GM20000 (cell line): Measurements from ENCODE around the gene GRID1.
"Not testable (repeated sequence)": the region's sequence is repeated elsewhere in the genome, so short reads cannot be mapped to it uniquely, and the experiment has no call there.

Experiments
- DNase-seq: peaks from one replicate; pipeline ENCODE4 v3.0.0; 2012; ENCODE audit warnings: low spot score
- TF ChIP-seq, protein P1 (sequence below): IDR thresholded peaks from 2 replicates; pipeline ENCODE4 v1.5.1; 2012; ENCODE audit warnings: mild to moderate bottlenecking, control low read depth; ENCODE audit errors: extremely low read depth, missing control alignments

Gene GRID1

DNA sequence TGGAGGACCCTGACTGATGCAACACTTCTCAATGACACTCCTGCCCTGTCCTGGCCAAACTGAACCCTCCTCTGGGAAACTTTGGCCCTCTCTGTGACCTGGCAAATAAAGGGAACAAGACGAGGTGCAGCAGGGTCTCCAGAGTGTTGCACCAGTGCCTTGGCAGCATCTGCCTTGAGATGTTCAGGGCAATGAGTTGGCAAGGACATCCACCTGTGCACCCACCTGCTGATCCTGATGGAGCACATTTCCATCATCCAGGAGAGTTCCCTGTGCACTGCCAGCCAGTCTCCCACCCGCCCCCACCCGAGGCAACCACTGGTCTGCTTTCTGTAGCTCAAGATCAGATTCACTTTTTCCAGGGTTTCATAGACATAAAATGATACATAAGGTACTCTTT is 407.4 kb downstream of the GRID1 start:
- TF ChIP-seq, protein P1, sequence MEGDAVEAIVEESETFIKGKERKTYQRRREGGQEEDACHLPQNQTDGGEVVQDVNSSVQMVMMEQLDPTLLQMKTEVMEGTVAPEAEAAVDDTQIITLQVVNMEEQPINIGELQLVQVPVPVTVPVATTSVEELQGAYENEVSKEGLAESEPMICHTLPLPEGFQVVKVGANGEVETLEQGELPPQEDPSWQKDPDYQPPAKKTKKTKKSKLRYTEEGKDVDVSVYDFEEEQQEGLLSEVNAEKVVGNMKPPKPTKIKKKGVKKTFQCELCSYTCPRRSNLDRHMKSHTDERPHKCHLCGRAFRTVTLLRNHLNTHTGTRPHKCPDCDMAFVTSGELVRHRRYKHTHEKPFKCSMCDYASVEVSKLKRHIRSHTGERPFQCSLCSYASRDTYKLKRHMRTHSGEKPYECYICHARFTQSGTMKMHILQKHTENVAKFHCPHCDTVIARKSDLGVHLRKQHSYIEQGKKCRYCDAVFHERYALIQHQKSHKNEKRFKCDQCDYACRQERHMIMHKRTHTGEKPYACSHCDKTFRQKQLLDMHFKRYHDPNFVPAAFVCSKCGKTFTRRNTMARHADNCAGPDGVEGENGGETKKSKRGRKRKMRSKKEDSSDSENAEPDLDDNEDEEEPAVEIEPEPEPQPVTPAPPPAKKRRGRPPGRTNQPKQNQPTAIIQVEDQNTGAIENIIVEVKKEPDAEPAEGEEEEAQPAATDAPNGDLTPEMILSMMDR = no peak
- DNase-seq = no peak

DNA sequence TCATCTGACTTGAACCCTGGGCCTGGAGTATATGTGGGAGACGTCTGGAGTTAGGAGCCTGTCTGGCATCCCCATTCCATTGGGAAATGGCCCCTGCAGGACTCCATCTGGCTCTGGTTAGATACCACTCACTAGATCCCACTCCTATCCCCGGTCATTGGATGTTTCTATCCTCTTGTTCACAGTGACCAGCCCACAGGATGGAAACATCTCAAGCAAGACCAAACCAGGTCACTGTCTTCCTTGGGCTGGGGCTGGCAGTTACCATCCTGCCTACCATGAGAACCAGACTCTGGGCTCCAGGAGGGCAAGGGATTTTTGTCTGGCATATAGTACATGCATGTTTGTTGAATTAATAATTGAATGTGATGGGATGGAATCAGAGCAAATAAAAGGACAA is 415.7 kb downstream of the GRID1 start:
- TF ChIP-seq, protein P1 = no peak
- no peak for DNase-seq

DNA sequence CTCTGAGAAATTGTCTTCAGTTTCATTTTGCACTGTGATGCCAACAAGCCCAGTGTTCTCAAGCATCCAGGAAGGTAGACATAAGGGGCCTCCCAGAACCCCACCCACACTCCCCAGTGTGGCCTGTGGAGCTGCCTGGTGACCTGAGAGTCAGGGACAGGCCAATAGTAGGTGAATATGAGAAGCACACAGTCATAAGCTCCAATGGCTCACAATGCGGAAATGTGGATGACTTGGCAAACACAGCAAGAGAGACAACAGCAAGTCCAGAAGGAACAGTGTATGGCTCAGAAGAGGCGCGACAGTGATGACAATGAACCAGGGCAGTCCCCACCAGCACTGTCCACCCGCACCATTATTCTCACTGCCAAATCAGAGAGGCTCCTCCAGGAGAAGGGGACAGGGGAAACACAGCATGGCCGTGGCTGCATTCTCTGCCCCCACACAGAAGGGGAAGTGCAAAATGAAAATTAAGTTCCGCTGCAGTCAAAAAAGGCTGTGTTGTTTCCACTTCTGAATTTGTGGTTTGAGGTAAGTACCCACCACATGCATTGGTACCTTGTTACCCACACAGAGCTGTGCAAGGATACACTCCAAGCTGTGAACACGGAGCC is 419.8 kb downstream of the GRID1 start:
- TF ChIP-seq, protein P1 = no peak
- peak; percentile 30 for DNase-seq

DNA sequence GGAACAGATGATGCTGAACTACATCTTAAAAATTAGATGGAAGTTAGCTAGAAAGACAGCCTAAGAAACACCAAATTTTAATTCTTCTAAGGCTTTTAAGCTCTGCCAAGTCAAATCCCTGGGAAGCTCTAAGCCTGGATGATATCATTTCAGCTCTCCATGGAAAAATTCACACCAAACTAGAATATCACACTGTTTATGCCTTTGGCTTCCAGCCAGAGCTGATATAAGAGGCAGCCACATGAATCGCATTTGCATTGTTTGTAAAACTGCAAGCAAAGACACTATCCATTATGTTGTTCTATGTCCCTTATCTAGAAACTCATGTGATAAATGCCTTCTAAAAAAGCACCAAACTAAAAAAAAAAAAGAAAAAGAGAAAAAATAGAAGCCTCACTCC is 430.4 kb downstream of the GRID1 start:
- TF ChIP-seq, protein P1 = no peak
- DNase-seq = no peak

DNA sequence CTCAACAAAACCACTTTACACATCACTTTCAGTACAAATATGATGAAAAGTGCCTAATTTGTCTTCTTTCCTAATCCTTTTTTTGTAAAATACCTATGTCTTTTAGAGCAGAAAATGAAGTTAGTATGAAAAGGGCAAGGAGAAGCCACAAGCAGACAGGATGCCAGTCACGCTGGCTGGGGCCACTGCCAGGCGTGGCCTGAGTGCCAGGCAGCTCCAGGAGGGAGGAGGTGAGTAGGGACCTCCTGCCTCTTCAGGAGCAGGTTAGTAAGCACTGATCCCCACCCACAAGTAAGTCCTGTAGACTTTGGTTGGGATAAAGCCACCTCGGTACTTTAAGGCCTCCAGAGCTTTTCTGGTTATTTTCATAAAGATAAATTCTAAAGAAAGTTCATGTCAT is 432.0 kb downstream of the GRID1 start:
- TF ChIP-seq, protein P1 = no peak
- DNase-seq = no peak

DNA sequence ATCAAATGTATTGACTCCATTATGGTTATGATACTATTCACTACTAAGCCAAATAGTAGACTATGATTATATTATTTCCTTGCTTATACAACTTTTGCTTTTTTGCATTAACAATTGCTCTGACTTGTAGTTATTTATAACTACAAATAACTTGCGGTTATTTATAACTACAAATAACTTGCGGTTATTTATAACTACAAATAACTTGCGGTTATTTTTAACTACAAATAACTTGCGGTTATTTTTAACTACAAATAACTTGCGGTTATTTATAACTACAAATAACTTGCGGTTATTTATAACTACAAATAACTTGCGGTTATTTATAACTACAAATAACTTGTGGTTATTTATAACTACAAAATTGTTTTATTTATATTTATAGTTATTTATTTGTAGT is 436.6 kb downstream of the GRID1 start:
- not testable (repeated sequence) for DNase-seq

DNA sequence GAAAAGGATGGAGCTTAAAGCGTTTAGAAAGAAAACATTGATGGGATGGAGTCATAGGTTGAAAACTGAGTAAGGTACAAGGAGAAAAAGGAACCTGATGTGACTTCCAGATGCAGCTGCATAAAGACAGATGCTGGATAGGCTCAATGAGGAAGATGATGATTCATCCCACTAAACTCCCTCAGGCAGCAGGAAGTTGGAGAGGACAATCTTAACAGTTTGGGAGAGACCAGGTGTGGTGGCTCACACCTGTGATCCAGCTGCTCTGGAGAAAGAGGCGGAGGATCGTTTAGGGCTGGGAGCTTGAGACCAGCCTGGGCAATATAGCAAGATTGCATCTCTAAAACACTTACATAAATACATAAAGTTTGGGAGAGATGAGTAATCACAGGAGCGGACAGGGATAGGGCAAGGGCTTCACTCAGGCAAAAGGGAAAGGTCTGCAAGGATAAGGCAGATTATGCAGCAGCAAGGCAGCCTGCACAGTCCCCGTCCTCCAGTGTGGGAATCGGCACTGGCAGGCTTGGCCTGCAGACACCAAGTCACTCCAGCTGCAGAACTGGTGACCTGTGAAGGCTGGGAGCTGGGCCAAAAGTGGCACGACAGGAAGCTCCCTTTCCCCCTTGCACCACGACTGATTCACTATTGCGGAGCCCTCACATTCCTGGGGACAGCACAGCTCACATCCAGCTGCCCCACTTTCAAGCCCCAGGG is 438.5 kb downstream of the GRID1 start:
- no peak for DNase-seq
- TF ChIP-seq, protein P1 = no peak

DNA sequence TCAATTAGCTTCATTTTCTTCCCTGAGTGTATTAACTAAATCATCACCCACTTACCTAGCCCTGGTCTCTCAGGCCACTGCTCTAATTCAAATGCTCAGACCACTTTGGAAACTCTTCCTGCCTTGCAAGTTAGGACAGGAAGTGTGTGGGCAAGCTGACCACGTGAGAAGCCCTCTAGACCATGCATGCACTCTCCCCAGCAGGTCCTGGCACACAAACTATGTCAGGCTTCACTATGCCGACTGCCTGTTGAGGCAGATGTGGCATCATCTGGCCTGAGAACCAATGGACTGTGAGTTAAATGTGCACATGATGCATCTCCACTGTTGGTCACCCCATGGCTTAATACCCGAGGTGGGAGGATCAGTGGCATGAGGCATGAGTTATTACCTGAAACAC is 439.6 kb downstream of the GRID1 start:
- DNase-seq = no peak
- TF ChIP-seq, protein P1 = no peak
